Astrocyte (in vitro differentiated cells and primary cell): Measurements from ENCODE around the gene LRRC10B.

ENCODE experiments used
- CTCF ChIP-seq: IDR thresholded peaks from 2 replicates; pipeline ENCODE4 v1.5.1; 2011; ENCODE audit warnings: low read depth, mild to moderate bottlenecking, inconsistent platforms, low read length, moderate library complexity; ENCODE audit not compliant: insufficient read depth
- EZH2 ChIP-seq: IDR thresholded peaks from 2 replicates; pipeline ENCODE4 v1.6.1; 2012; ENCODE audit warnings: mild to moderate bottlenecking, low read length, inconsistent platforms; ENCODE audit not compliant: insufficient read depth

GRCh38 chr11:61460986-61461385 lies 47.6 kb upstream of the LRRC10B start:
- TF ChIP-seq CTCF (no peak), EZH2 (no peak)
